ENCODE measurements around the gene PCGF1. TPM values are rescaled to one million over a fixed set of nuclear protein-coding genes. Genes with fewer than 3 reads are reported as not detected.

The PCGF1 gene
- total RNA-seq, 4 donors from 2014 or later, result 9.6 to 32.0 (median 19.1) TPM

- TF ChIP-seq EP300 (IDR thresholded peaks at IDR 0.05), result no peak
- TF ChIP-seq POLR2A (IDR thresholded peaks at IDR 0.05), result no peak
- no peak for TF ChIP-seq CTCF (IDR thresholded peaks at IDR 0.05)
- Histone ChIP-seq H3K36me3 (peaks cover 0 to 45% (median 0%) of the 10 kb centered on the region in 3 donors), H3K27me3 (no peaks in the 10 kb centered on the region), H3K4me1 (peaks cover 0 to 8% (median 2%) of the 10 kb centered on the region in 4 donors), H3K27ac (no peak overlapping the region), H3K9me3 (no peaks in the 10 kb centered on the region), H3K4me3 (no peak overlapping the region)
- 84 to 86% methylated on average over 23 of the region's 23 CpGs for WGBS, 2 donors
- no peak for DNase-seq (ENCODE audit: low spot score in 2 of 2)
Measured at GRCh38 chr2:74536166-74536950, 28.9 kb upstream of the PCGF1 start.

GRCh38 chr2:74535440-74535965 lies 28.0 kb upstream of the PCGF1 start:
- Histone ChIP-seq H3K36me3 (peaks cover 0 to 41% (median 0%) of the 10 kb centered on the region in 3 donors), H3K4me1 (peaks cover 0 to 16% (median 9%) of the 10 kb centered on the region in 4 donors), H3K27ac (no peak overlapping the region), H3K4me3 (no peak overlapping the region), H3K27me3 (no peaks in the 10 kb centered on the region), H3K9me3 (no peaks in the 10 kb centered on the region)
- no peak for DNase-seq (ENCODE audit: low spot score in 2 of 2)
- TF ChIP-seq CTCF (IDR thresholded peaks at IDR 0.05), result no peak
- TF ChIP-seq EP300 (IDR thresholded peaks at IDR 0.05), result no peak
- TF ChIP-seq POLR2A (IDR thresholded peaks at IDR 0.05), result no peak
- 87 to 92% methylated on average over 10 of the region's 10 CpGs for WGBS, 2 donors

GRCh38 chr2:74534411-74534810 lies 26.9 kb upstream of the PCGF1 start:
- Histone ChIP-seq H3K9me3 (no peaks in the 10 kb centered on the region), H3K4me1 (peaks cover 0 to 17% (median 9%) of the 10 kb centered on the region in 4 donors), H3K27ac (no peak overlapping the region), H3K36me3 (peaks cover 0 to 40% (median 0%) of the 10 kb centered on the region in 3 donors), H3K4me3 (no peak overlapping the region), H3K27me3 (no peaks in the 10 kb centered on the region)
- 72 to 78% methylated on average over 12 of the region's 12 CpGs for WGBS, 2 donors
- DNase-seq (ENCODE audit: low spot score in 2 of 2), result no peak
- TF ChIP-seq EP300 (IDR thresholded peaks at IDR 0.05) (no peak), POLR2A (IDR thresholded peaks at IDR 0.05) (no peak), CTCF (IDR thresholded peaks at IDR 0.05) (no peak)

- Histone ChIP-seq H3K9me3 (no peaks in the 10 kb centered on the region), H3K4me3 (no peak overlapping the region), H3K27ac (no peak overlapping the region), H3K27me3 (no peaks in the 10 kb centered on the region), H3K4me1 (peaks cover 0 to 24% (median 14%) of the 10 kb centered on the region in 4 donors), H3K36me3 (peaks cover 0 to 41% (median 0%) of the 10 kb centered on the region in 3 donors)
- 79 to 80% methylated on average over 4 of the region's 4 CpGs for WGBS, 2 donors
- no peak for DNase-seq (ENCODE audit: low spot score in 2 of 2)
- no peak for TF ChIP-seq CTCF (IDR thresholded peaks at IDR 0.05)
- no peak for TF ChIP-seq POLR2A (IDR thresholded peaks at IDR 0.05)
- TF ChIP-seq EP300 (IDR thresholded peaks at IDR 0.05), result no peak
Measured at GRCh38 chr2:74533464-74533863, 26.0 kb upstream of the PCGF1 start.

- peaks cover 0 to 34% (median 19%) of the 10 kb centered on the region in 4 donors for H3K4me1 ChIP-seq
- H3K27ac ChIP-seq, result no peak overlapping the region
- H3K27me3 ChIP-seq, result no peaks in the 10 kb centered on the region
- peaks cover 0 to 53% (median 0%) of the 10 kb centered on the region in 3 donors for H3K36me3 ChIP-seq
- TF ChIP-seq CTCF (IDR thresholded peaks at IDR 0.05) (peak in 2 of 5 experiments; percentile 14 to 27), EP300 (IDR thresholded peaks at IDR 0.05) (no peak), POLR2A (IDR thresholded peaks at IDR 0.05) (no peak)
- no peaks in the 10 kb centered on the region for H3K9me3 ChIP-seq
- no peak overlapping the region for H3K4me3 ChIP-seq
- no peak for DNase-seq (ENCODE audit: low spot score in 2 of 2)
Measured at GRCh38 chr2:74532222-74532621, 24.7 kb upstream of the PCGF1 start.
